ENCODE data around the gene STAG3.

The STAG3 gene

GRCh38 chr7:100154651-100155491 lies 22.8 kb upstream of the STAG3 start:
- Histone ChIP-seq H3K36me3 (ENCODE audit: control insufficient read depth, insufficient read depth, low read length) (peaks cover 30% of the 10 kb centered on the region), H3K27me3 (replicated peaks; ENCODE audit: control insufficient read depth, insufficient read depth, low read length) (no peaks in the 10 kb centered on the region), H3K4me3 (replicated peaks; ENCODE audit: low read depth, low read length) (no peak overlapping the region)
- DNase-seq (ENCODE audit: extremely low read depth, insufficient read length): no peak
- no peak for TF ChIP-seq CTCF (IDR thresholded peaks at IDR 0.05; ENCODE audit: insufficient read depth, low read length, poor library complexity, severe bottlenecking)

GRCh38 chr7:100155553-100156317 lies 22.0 kb upstream of the STAG3 start:
- TF ChIP-seq CTCF (IDR thresholded peaks at IDR 0.05; ENCODE audit: insufficient read depth, low read length, poor library complexity, severe bottlenecking): no peak
- Histone ChIP-seq H3K27me3 (replicated peaks; ENCODE audit: control insufficient read depth, insufficient read depth, low read length) (no peaks in the 10 kb centered on the region), H3K36me3 (ENCODE audit: control insufficient read depth, insufficient read depth, low read length) (peaks cover 30% of the 10 kb centered on the region), H3K4me3 (replicated peaks; ENCODE audit: low read depth, low read length) (no peak overlapping the region)
- no peak for DNase-seq (ENCODE audit: extremely low read depth, insufficient read length)

- Histone ChIP-seq H3K36me3 (ENCODE audit: control insufficient read depth, insufficient read depth, low read length) (peaks cover 30% of the 10 kb centered on the region), H3K4me3 (replicated peaks; ENCODE audit: low read depth, low read length) (peak overlapping the region; percentile 86), H3K27me3 (replicated peaks; ENCODE audit: control insufficient read depth, insufficient read depth, low read length) (no peaks in the 10 kb centered on the region)
- TF ChIP-seq CTCF (IDR thresholded peaks at IDR 0.05; ENCODE audit: insufficient read depth, low read length, poor library complexity, severe bottlenecking): no peak
- no peak for DNase-seq (ENCODE audit: extremely low read depth, insufficient read length)
Measured at GRCh38 chr7:100156331-100157068, 21.2 kb upstream of the STAG3 start.

GRCh38 chr7:100157069-100157333 lies 20.7 kb upstream of the STAG3 start:
- H3K4me3 ChIP-seq (replicated peaks; ENCODE audit: low read depth, low read length): peak overlapping the region; percentile 86

More at GRCh38 chr7:100157069-100157333, 20.7 kb upstream of the STAG3 start:
- no peak for TF ChIP-seq CTCF (IDR thresholded peaks at IDR 0.05; ENCODE audit: insufficient read depth, low read length, poor library complexity, severe bottlenecking)
- H3K36me3 ChIP-seq (ENCODE audit: control insufficient read depth, insufficient read depth, low read length): peaks cover 27% of the 10 kb centered on the region
- no peaks in the 10 kb centered on the region for H3K27me3 ChIP-seq (replicated peaks; ENCODE audit: control insufficient read depth, insufficient read depth, low read length)
- no peak for DNase-seq (ENCODE audit: extremely low read depth, insufficient read length)

Data from GM06990 (cell line).